CD4-positive, alpha-beta T cell treated with Interleukin-6 for 4 hours (primary cell): ENCODE data around the gene MUC2.

Source experiments
- DNase-seq: peaks from one replicate; pipeline ENCODE4 v3.0.0-alpha.2; 2020; ENCODE audit warnings: mixed read lengths

Gene MUC2

GRCh38 chr11:1052133-1053011 is 22.3 kb upstream of the MUC2 start:
- DNase-seq, result no peak

- DNase-seq, result no peak
These were observed 21.4 kb upstream of the MUC2 start for GRCh38 chr11:1053121-1053901.

- no peak for DNase-seq
These were observed 20.2 kb upstream of the MUC2 start for GRCh38 chr11:1054143-1055108.

GRCh38 chr11:1055109-1055703 is 19.5 kb upstream of the MUC2 start:
- no peak for DNase-seq

- DNase-seq, result no peak
These were observed 18.5 kb upstream of the MUC2 start for GRCh38 chr11:1055990-1056771.

- no peak for DNase-seq
These were observed 16.9 kb upstream of the MUC2 start for GRCh38 chr11:1057806-1058205.

- DNase-seq, result no peak
These were observed 14.9 kb upstream of the MUC2 start for GRCh38 chr11:1059759-1060158.

GRCh38 chr11:1060410-1060809 is 14.3 kb upstream of the MUC2 start:
- DNase-seq, result no peak

GRCh38 chr11:1060852-1061616 is 13.6 kb upstream of the MUC2 start:
- no peak for DNase-seq

GRCh38 chr11:1062075-1062820 is 12.4 kb upstream of the MUC2 start:
- no peak for DNase-seq

GRCh38 chr11:1064167-1064566 is 10.5 kb upstream of the MUC2 start:
- DNase-seq, result no peak

GRCh38 chr11:1067812-1068496 is 6.7 kb upstream of the MUC2 start:
- no peak for DNase-seq

- no peak for DNase-seq
These were observed 4.9 kb upstream of the MUC2 start for GRCh38 chr11:1069740-1070139.

- DNase-seq, result no peak
These were observed 3.8 kb upstream of the MUC2 start for GRCh38 chr11:1070594-1071462.

GRCh38 chr11:1071571-1072115 is 3.0 kb upstream of the MUC2 start:
- DNase-seq, result no peak

- no peak for DNase-seq
These were observed 2.4 kb upstream of the MUC2 start for GRCh38 chr11:1072116-1072820.

- DNase-seq, result no peak
These were observed 1.8 kb upstream of the MUC2 start for GRCh38 chr11:1072821-1073231.
